HEK293 (cell line): Measurements from ENCODE around the gene NAT10.

Experiments
- CTCF ChIA-PET: fragments of 350-600 bp; formaldehyde crosslinking; extraction: SDS; loops from one replicate; lab custom pipeline; 2021; ENCODE audit warnings: antibody characterized with exemption; lab: Yijun Ruan, JAX
- POLR2A ChIA-PET: fragments of 300-600 bp; formaldehyde crosslinking; extraction: SDS; loops from one replicate; lab custom pipeline; 2020; ENCODE audit warnings: antibody characterized with exemption, inconsistent platforms; lab: Yijun Ruan, JAX
- H3K27ac ChIP-seq: fragments of 200-500 bp; sonication (Bioruptor generic); 2 replicates; pipeline ENCODE4 v1.5.1; 2014; ENCODE audit warnings: low read depth, low read length, control low read depth, inconsistent platforms; ENCODE audit errors: extremely low read depth
- H3K36me3 ChIP-seq, 2 experiments: fragments of 200-500 bp in 1 of 2; sonication (Bioruptor generic) in 1 of 2; 1 replicate in 1 of 2; 2 replicates in 1 of 2; pipeline ENCODE4 v1.5.1; 2014 to 2017; ENCODE audit warnings: inconsistent platforms in 2 of 2, low read length in 2 of 2; ENCODE audit not compliant: control insufficient read depth in 2 of 2, insufficient read depth in 1 of 2
- H3K4me1 ChIP-seq: fragments of 200-500 bp; sonication (Bioruptor generic); 2 replicates; pipeline ENCODE4 v1.5.1; 2014; ENCODE audit warnings: mild to moderate bottlenecking, low read length, inconsistent platforms; ENCODE audit not compliant: control insufficient read depth, insufficient read depth
- H3K4me3 ChIP-seq: 2 replicates; pipeline ENCODE4 v1.5.1; 2011; ENCODE audit warnings: low read depth, mild to moderate bottlenecking, control low read depth, low read length, moderate library complexity
- H3K9me3 ChIP-seq: fragments of 200-500 bp; sonication (Bioruptor generic); 2 replicates; pipeline ENCODE4 v1.5.1; 2014; ENCODE audit warnings: low read depth, low read length, inconsistent platforms; ENCODE audit not compliant: control insufficient read depth, insufficient read depth
- BCL6B ChIP-seq: fragments of 450-650 bp; formaldehyde crosslinking; IDR thresholded peaks from 2 replicates; pipeline ENCODE4 v1.5.1; 2017; ENCODE audit warnings: missing biosample characterization, missing genetic modification characterization
- GLIS2 ChIP-seq: fragments of 450-650 bp; formaldehyde crosslinking; IDR thresholded peaks from 2 replicates; pipeline ENCODE4 v1.5.1; 2016; ENCODE audit warnings: missing biosample characterization, missing genetic modification characterization
- KLF1 ChIP-seq: fragments of 450-650 bp; formaldehyde crosslinking; IDR thresholded peaks from 2 replicates; pipeline ENCODE4 v1.5.1; 2016; ENCODE audit warnings: missing biosample characterization, missing genetic modification characterization
- KLF8 ChIP-seq: fragments of 450-650 bp; formaldehyde crosslinking; IDR thresholded peaks from 2 replicates; pipeline ENCODE4 v1.5.1; 2016; ENCODE audit warnings: missing biosample characterization, missing genetic modification characterization
- PRDM1 ChIP-seq: fragments of 450-650 bp; formaldehyde crosslinking; IDR thresholded peaks from 2 replicates; pipeline ENCODE4; 2016; ENCODE audit warnings: missing biosample characterization, missing genetic modification characterization
- ZBTB7A ChIP-seq: fragments of 450-650 bp; formaldehyde crosslinking; IDR thresholded peaks from 2 replicates; pipeline ENCODE4 v1.5.1; 2016; ENCODE audit warnings: low read depth, missing biosample characterization, missing genetic modification characterization
- ZNF174 ChIP-seq: fragments of 450-650 bp; formaldehyde crosslinking; IDR thresholded peaks from 2 replicates; pipeline ENCODE4 v1.5.0; 2017; ENCODE audit warnings: missing biosample characterization, mild to moderate bottlenecking, missing genetic modification characterization
- ZNF302 ChIP-seq: fragments of 450-650 bp; formaldehyde crosslinking; IDR thresholded peaks from 2 replicates; pipeline ENCODE4 v1.5.1; 2016; ENCODE audit warnings: missing biosample characterization, missing genetic modification characterization, low read depth
- ZNF362 ChIP-seq: fragments of 450-650 bp; formaldehyde crosslinking; IDR thresholded peaks from 2 replicates; pipeline ENCODE4 v1.5.1; 2016; ENCODE audit warnings: missing biosample characterization, missing genetic modification characterization
- ZNF394 ChIP-seq: fragments of 450-650 bp; formaldehyde crosslinking; IDR thresholded peaks from 2 replicates; pipeline ENCODE4 v1.5.1; 2016; ENCODE audit warnings: missing biosample characterization, missing genetic modification characterization, mild to moderate bottlenecking, moderate library complexity, borderline replicate concordance
- ZNF416 ChIP-seq: fragments of 450-650 bp; formaldehyde crosslinking; IDR thresholded peaks from 2 replicates; pipeline ENCODE4 v1.5.1; 2016; ENCODE audit warnings: missing biosample characterization, missing genetic modification characterization
- ZNF48 ChIP-seq: fragments of 450-650 bp; formaldehyde crosslinking; IDR thresholded peaks from 2 replicates; pipeline ENCODE4 v1.5.1; 2016; ENCODE audit warnings: missing biosample characterization, missing genetic modification characterization
- ZNF585B ChIP-seq: fragments of 450-650 bp; formaldehyde crosslinking; IDR thresholded peaks from 2 replicates; pipeline ENCODE4 v1.5.1; 2016; ENCODE audit warnings: missing biosample characterization, missing genetic modification characterization
- ZNF645 ChIP-seq: fragments of 450-650 bp; formaldehyde crosslinking; IDR thresholded peaks from 2 replicates; pipeline ENCODE4; 2016; ENCODE audit warnings: missing biosample characterization, missing genetic modification characterization
- ZNF670 ChIP-seq: fragments of 450-650 bp; formaldehyde crosslinking; IDR thresholded peaks from 2 replicates; pipeline ENCODE4 v1.5.1; 2016; ENCODE audit warnings: missing biosample characterization, missing genetic modification characterization, low read depth
- ZSCAN16 ChIP-seq: fragments of 450-650 bp; formaldehyde crosslinking; IDR thresholded peaks from 2 replicates; pipeline ENCODE4 v1.5.1; 2016; ENCODE audit warnings: missing biosample characterization, missing genetic modification characterization
- TF ChIP-seq, protein P1 (sequence below): IDR thresholded peaks from 2 replicates; pipeline ENCODE4 v1.6.1; 2011; ENCODE audit warnings: mild to moderate bottlenecking, low read depth, low read length, borderline replicate concordance
- TF ChIP-seq, protein P2 (sequence below): fragments of 450-650 bp; formaldehyde crosslinking; IDR thresholded peaks from 2 replicates; pipeline ENCODE4 v1.5.1; 2016; ENCODE audit warnings: missing biosample characterization, missing genetic modification characterization

Gene NAT10

GRCh38 chr11:34072041-34072440, 33.4 kb upstream of the NAT10 start:
- H3K27ac ChIP-seq: no peak overlapping the region
- CTCF ChIA-PET: interaction anchor here (0.6 to 1.8 kb wide), 3 partner anchors 75 to 133 kb away, joined by 3 to 7 read pairs (median 3); no protein-coding TSS in a partner anchor
- no peak overlapping the region for H3K4me3 ChIP-seq
- no peaks in the 10 kb centered on the region for H3K4me1 ChIP-seq
- peaks cover 28 to 74% of the 10 kb centered on the region in 2 experiments for H3K36me3 ChIP-seq
- H3K9me3 ChIP-seq: no peaks in the 10 kb centered on the region
- TF ChIP-seq ZNF416 (no peak), KLF8 (tag by site-specific recombination) (no peak)
- POLR2A ChIA-PET: interaction anchor here (1.0 kb wide), 1 partner anchor 33 kb away, joined by 3 read pairs; no protein-coding TSS in a partner anchor

DNA sequence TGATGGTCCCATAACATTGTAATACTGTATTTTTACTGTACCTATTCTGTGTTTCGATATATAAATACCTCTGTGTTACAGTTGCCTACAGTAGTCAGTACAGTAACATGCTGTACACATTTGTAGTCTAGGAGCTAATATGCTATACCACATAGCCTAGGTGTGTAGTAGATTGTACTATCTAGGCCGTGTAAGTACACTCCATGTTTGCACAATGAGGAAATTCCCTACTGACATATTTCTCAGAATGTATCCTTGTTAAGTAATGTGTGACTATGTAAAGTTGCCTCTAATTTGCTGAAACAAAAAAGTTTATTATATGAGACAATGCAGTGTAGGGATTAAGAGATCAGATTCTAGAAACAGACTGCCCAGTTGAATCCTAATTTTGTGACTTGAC, 32.6 kb upstream of the NAT10 start:
- POLR2A ChIA-PET: no interaction called here
- H3K4me1 ChIP-seq: no peaks in the 10 kb centered on the region
- H3K9me3 ChIP-seq: no peaks in the 10 kb centered on the region
- TF ChIP-seq ZNF670 (no peak), ZNF302 (tag by site-specific recombination) (no peak), ZNF394 (no peak), GLIS2 (tag by site-specific recombination) (no peak), ZNF362 (no peak), ZNF645 (tag by site-specific recombination) (no peak), ZNF48 (no peak), ZBTB7A (tag by site-specific recombination) (no peak)
- TF ChIP-seq, protein P1, sequence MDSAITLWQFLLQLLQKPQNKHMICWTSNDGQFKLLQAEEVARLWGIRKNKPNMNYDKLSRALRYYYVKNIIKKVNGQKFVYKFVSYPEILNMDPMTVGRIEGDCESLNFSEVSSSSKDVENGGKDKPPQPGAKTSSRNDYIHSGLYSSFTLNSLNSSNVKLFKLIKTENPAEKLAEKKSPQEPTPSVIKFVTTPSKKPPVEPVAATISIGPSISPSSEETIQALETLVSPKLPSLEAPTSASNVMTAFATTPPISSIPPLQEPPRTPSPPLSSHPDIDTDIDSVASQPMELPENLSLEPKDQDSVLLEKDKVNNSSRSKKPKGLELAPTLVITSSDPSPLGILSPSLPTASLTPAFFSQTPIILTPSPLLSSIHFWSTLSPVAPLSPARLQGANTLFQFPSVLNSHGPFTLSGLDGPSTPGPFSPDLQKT: no peak
- TF ChIP-seq, protein P2, sequence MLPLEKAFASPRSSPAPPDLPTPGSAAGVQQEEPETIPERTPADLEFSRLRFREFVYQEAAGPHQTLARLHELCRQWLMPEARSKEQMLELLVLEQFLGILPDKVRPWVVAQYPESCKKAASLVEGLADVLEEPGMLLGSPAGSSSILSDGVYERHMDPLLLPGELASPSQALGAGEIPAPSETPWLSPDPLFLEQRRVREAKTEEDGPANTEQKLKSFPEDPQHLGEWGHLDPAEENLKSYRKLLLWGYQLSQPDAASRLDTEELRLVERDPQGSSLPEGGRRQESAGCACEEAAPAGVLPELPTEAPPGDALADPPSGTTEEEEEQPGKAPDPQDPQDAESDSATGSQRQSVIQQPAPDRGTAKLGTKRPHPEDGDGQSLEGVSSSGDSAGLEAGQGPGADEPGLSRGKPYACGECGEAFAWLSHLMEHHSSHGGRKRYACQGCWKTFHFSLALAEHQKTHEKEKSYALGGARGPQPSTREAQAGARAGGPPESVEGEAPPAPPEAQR (tag by site-specific recombination): no peak
- H3K36me3 ChIP-seq: peaks cover 33 to 82% of the 10 kb centered on the region in 2 experiments
- H3K27ac ChIP-seq: no peak overlapping the region
- no peak overlapping the region for H3K4me3 ChIP-seq
- CTCF ChIA-PET: interaction anchor here (0.7 to 1.4 kb wide), 2 partner anchors 76 to 85 kb away, joined by 3 to 7 read pairs; no protein-coding TSS in a partner anchor

DNA sequence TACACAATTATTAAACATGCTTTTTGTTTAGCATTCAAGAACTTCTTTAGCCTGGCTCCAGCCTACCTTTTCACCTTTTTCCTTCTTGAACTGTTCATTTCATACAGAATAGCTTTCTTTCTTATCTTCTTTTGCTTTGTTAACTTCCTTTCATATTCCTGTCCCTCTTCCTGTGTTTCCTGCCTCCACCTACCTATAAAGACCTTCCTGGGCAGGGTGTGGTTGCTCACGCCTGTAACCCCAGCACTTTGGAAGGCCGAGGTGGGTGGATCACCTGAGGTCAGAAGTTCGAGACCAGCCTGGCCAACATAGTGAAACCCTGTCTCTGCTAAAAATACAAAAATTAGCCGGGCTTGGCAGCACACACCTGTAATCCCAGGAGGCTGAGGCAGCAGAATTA, 31.0 kb upstream of the NAT10 start:
- CTCF ChIA-PET: interaction anchor here (0.7 to 1.5 kb wide), 3 partner anchors 10 to 168 kb away, joined by 3 to 4 read pairs (median 4); no protein-coding TSS in a partner anchor
- POLR2A ChIA-PET: no interaction called here
- Histone ChIP-seq H3K9me3 (no peaks in the 10 kb centered on the region), H3K27ac (no peak overlapping the region)
- TF ChIP-seq KLF1 (tag by site-specific recombination) (peak; percentile 43), ZNF174 (no peak), PRDM1 (0 out of 2 replicates have a peak, but pooled peaks have one; percentile 37), BCL6B (tag by site-specific recombination) (no peak), ZSCAN16 (tag by site-specific recombination) (no peak), ZNF585B (tag by site-specific recombination) (no peak)
- TF ChIP-seq, all 188 proteins: peak for 2
- Histone ChIP-seq H3K4me1 (no peaks in the 10 kb centered on the region), H3K36me3 (peaks cover 38 to 93% of the 10 kb centered on the region in 2 experiments), H3K4me3 (no peak overlapping the region)
